NCI-H146 treated with DMSO at 0.1 percent for 48 hours (cell line): ENCODE data around the gene RALGPS1.
"Not testable (repeated sequence)": the region's sequence is repeated elsewhere in the genome, so short reads cannot be mapped to it uniquely, and the experiment has no call there.

Source experiments
- DNase-seq: peaks from one replicate; lab custom pipeline; 2025; ENCODE audit not compliant: unreplicated experiment; lab: John Stamatoyannopoulos, UW

RALGPS1 gene

GRCh38 chr9:126986506-126986951 is 71.9 kb downstream of the RALGPS1 start:
- DNase-seq: no peak

- DNase-seq: no peak
Observed at GRCh38 chr9:126988857-126989256, 74.3 kb downstream of the RALGPS1 start.

DNA sequence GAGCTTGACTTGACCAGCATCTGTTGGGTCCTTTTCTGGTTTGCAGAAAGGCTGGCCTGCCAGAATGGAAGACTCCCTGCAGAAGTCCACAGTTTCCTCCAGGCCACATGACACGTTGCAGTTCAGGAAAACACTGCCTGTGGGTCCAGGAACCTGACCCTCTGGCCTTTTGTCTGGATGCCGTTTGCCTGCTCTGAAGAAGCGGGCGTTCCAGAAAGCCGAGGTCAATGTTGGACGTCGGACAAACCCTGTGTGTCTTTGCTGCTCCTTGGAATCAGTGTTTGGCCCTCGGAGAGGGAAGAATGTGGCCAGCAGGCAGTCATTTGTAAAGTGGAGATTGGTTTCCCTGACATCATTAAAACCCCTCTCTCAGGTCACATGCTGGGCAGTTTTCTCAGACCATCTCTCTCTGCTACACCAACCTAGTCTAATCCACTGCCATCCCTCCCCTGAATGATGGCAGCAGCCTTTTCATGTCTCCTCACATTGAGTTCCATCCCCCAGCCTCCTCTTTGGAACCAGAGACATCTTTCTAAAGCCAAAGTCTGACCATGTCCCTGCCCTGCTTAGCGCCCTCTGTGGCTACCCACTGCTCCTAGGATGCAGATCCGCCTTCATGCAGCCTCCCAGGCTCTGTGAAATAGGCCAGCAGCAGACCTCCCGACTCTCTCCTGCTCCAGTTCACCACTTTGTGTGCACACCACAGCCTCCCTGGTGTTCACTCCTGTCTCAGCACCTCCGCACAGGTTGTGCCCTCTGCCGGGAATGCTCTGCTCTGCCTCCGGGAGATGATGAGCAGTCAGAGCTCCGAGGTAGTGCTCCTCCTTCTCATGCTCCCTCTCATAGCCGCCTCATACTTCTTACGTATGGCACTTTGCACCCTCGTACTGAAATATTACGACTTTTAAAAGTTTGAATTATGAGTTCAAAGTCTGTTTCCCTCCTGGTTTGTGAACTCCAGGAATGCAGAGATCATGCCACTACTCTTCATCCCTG is 75.6 kb downstream of the RALGPS1 start:
- DNase-seq: no peak

GRCh38 chr9:126991183-126991582 is 76.6 kb downstream of the RALGPS1 start:
- no peak for DNase-seq

GRCh38 chr9:126992427-126992826 is 77.8 kb downstream of the RALGPS1 start:
- no peak for DNase-seq

GRCh38 chr9:126999315-127000068 is 84.9 kb downstream of the RALGPS1 start:
- DNase-seq: no peak

GRCh38 chr9:127004946-127005769 is 90.6 kb downstream of the RALGPS1 start:
- DNase-seq: no peak

GRCh38 chr9:127005770-127006314 is 91.3 kb downstream of the RALGPS1 start:
- DNase-seq: no peak

DNA sequence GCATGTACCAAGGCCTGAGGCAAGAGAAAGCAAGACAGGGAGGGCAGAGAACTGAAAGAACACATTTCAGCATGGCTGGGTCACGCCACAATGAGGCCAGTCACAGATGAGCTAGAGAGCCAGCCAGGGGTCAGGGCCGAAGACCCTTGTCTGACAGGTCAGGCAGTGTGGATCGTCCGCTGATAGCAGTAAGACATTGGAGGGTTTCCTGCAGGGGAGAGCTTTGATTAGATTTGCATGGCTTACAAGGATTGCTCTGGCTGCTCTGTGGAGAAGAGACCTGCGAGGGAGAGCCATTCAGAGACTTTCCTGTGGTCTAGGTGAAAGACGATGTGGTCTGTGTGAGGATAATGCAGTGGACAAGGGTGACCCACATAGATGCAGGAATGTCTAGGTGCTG is 93.1 kb downstream of the RALGPS1 start:
- DNase-seq: no peak

DNA sequence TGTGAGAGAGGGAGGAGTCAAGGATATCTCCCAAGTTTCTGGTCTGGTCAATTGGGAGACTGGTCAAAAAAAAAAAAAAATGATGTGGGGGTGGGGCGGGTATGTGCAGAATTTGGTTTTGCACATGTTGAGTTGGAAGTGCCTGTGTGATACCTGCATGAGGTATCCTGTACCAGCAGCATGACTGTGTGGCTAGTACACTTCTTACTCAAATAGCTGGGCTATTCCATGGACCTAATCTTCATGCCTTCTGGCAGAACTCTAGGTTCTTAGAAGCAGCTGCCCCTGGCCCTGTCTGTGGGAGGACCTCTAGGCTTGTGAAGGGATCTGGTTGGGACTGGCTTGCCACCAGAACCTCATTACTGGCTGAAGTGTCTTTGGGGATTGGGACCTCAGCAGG is 93.5 kb downstream of the RALGPS1 start:
- no peak for DNase-seq

DNA sequence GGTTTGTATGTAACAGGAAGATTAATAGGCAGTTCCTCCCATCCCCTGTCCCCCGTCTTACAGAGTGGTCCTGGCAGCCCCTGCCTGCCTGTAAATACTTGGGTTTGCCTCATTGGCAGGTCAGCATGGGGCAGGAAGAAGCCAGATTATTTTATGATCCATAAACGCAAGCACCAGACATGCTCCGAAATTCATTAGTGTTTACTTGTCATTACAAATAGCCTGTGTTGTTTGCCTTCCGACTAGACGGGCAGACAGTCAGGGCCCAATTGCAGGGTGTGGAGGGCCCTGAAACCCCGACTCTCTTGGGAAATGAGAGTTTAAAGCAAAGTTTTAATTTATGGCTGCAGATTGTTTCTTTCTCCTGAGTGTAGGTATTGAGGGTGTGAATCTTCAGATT is 97.2 kb downstream of the RALGPS1 start:
- no peak for DNase-seq

DNA sequence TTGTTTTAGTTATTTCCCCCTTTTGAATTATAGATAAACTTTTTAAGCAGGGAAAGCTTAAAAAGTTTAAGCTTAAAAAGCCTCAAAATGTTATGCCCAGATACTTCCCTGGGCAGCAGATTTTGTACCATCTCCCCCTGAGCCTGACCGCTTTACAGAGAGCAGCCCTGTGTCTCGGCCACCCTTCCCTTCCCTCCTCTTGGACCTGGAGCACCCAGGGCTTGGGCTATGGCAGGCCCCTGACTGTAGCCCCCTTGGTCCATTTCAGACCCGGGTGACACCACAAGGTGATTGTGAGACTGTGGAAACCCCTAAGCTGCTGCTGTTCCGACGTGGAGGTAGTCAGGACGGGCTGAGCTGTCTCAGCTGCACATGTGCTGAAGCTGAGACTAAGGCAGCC is 97.7 kb downstream of the RALGPS1 start:
- DNase-seq: no peak

DNA sequence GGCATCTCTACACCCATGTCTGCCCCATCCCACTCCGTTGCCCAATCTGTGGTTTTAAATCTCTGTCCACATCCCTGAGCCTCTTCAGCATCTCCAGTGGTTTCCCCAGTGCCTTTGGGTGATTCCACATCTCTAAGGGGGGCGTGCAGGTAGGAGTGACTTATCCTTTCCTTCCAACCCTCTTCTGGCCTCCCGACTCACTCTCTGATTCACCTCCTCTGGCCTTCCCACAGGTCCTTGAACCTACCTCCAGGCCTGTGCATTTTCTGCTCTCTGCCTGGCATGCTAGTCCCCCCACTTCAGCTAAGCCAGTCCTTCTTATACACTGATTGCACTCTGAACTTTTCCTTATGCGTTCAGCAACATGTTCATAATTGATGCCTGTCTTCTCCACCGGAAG is 99.0 kb downstream of the RALGPS1 start:
- no peak for DNase-seq

DNA sequence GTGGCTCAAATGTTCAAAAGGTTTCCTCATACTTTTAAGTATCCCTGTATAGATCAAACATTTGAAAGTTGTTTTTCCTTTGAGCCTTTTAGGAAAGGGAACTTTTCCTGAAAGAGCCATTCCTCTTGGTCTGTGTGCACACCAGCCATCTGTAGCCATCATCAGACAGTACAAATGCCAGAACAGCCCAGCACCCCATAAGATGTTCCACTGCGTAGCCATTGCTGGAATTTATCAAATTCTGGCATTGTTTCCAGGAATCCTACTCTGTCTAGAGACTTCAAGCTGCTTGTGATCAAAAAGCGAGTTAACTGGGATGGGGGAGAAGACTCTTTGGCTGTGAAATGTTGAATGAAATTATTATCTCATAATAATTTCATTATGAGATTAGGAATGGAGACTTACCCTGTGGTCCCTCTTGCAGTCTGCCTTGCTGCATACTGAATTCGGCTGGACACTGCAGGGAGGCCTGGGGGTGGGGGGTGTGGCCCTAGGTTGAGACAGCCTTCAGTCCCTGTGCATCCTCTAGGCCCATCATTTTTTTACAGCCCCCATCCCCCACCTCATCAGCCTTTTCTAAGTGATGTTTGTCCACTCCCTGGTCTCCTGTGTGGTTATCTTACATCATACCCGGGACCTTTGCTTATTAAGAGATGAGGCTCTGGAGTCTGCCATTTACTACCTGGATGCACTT is 99.8 kb downstream of the RALGPS1 start:
- DNase-seq: no peak

DNA sequence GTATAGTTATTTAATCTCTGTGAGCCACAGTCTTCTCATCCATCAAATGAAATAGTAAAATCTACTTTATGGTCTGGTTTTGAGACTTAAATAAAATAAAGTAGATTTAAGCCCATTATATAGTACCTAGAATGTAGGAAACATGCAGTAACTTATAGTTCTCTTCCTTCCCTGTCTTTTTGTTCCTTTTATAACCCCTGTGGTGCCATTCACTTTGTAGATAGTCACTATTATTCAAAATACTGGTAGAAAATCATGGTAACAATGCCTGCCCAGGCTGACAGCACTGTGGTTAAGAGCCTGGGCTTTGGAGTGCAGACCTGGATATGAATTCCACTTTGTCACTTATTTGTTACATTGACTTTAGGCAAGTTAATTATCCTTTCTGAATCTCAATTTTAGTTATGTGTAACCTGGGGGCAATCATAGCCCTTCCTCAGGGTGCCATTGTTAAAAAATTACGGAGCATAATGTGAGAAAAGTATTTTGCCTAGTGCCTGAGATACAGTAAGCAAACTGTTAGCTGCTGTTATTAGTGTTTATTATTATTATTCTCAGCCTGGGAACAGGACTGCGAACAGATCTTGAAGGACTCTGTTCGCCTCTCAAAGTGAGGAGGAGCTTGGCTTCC is 100.4 kb downstream of the RALGPS1 start:
- DNase-seq: peak; percentile 53

DNA sequence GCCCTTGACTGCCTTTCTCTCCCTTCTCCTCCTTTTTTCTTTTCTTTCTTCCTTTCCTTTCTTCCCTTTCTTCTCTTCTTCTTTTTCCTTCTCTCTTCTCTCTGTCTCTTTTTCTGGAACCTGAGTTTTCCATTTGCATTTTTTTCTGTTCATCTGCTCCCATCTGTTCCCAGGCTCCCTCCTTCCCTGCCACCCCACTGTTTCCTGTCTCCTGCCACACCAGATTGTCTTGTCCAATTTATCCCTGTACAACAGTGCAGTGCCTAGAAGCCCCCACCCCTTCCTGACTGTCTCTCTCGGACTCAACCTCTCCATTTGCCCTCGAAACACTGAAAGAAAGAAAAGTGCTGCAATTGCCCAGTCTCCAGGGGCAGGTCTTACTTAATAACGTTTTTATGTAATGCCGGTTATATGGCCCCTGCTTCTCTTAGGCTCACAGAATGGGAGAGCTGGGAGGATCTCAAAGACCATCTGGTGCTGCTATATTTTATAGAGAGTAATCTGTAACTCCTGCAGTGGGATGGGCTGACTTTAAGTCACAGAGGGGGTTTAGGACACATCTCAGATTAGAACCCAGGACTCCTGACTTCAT is 101.4 kb downstream of the RALGPS1 start:
- no peak for DNase-seq

DNA sequence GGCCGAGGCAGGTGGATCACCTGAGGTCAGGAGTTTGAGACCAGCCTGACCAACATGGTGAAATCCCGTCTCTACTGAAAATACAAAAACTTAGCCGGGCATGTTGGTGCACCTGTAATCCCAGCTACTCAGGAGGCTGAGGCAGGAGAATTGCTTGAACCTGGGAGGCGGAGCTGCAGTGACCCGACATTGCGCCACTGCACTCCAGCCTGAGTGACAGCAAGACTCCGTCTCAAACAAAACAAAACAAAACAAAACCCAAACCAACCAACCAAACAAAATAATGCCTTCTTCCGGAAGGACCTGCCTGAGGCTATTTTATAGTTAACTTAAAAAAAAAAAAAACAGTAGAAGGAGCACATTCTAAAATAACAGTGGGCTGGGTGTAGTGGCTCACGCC is 103.4 kb downstream of the RALGPS1 start:
- not testable (repeated sequence) for DNase-seq

DNA sequence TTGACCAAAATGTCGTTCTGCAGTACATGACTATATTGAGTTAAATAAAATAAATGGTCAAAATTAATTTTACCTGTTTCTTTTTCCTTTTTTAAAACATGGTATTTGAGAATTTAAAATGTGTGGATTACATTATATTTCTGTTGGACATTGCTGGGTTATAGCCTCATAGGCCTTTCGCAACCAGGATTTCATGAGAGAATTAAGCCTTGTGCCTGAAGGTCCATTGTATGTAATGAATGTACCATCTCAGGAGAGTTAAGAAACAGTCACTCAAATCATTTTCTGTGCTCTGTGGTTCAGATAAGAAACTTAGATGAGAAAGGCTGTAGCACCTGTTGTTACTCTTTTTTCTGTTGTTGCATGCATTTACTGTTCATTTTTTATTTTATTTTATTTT is 104.4 kb downstream of the RALGPS1 start:
- no peak for DNase-seq

DNA sequence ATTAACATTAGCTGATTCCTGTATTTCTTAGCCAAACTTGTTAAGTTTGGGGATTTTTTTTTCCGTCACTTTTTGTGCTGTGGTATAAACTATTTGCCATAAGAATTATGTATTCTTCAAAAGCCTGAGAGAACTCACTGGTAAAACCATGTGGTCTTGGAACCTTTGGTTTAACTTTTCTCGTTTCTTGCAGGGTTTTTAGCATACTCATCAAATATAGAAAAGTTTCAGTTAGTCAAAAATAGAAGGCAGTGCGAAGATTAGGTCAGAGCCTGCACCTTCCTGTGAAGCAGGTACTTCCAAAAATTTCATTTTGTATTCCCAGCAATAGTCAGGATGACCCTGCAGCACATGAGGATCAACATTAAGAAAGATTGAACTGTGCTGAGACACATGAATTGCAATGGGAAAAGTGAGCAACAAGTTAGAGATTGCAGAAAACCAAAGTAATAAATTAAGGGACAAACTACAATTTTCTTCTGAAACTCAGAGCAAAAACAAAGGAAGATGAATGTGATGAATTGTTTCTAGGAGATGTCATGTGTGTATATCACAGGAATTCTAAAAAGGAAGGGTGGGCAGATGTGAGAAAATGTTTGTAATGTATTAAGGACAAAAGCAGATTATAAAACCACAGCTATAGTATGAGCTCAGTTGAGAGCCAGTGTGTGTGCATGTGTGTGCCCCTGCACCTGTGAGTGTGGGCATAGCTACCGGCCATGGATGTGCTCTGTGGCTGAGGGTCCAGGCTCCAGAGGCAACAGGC is 105.6 kb downstream of the RALGPS1 start:
- no peak for DNase-seq
